Left lobe of liver (tissue), 2 donors: ENCODE data around the gene SHB. TPM values are rescaled to one million over a fixed set of nuclear protein-coding genes. Genes with fewer than 3 reads are reported as not detected.
"Not testable (repeated sequence)": the region's sequence is repeated elsewhere in the genome, so short reads cannot be mapped to it uniquely, and the experiment has no call there.

Experiments used
- ATAC-seq: fragments of 200-7000 bp; cut with Tn5 transposase; one replicate; pipeline ENCODE4 v1.9.1; 2020; ENCODE audit warnings: mild to moderate bottlenecking, moderate library complexity
- DNase-seq: peaks from one replicate; pipeline ENCODE4 v3.0.0-alpha.2; 2020; ENCODE audit warnings: low spot score
- total RNA-seq: library from RNA; stranded (reverse); gene quantifications from one replicate; pipeline ENCODE4 v1.2.1, GENCODE V29; 2021
- donor health status: DM: no; HTN: no; CAD: no; lungs with moderate emphysema.
- donor health status: DM: no; HTN: yes; CAD: no.

SHB gene
- total RNA-seq, 1 donor from 2014 or later: 14.1 TPM

DNA sequence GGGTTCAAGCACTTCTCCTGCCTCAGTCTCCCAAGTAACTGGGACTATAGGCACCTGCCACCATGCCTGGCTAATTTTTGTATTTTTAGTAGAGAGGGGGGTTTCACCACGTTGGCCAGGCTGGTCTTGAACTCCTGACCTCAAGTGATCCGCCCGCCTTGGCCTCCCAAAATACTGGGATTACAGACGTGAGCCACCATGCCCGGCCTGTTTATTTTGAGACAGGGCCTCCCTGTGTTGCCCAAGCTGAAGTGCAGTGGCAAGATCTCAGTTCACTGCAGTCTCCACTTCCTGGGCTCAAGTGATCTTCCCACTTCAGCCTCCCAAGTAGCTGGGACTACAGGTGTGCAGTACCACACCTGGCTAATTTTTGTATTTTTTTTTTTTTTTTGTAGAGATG is 159.2 kb downstream of the SHB start:
- DNase-seq: peak; percentile 36
- not testable (repeated sequence) for ATAC-seq

DNA sequence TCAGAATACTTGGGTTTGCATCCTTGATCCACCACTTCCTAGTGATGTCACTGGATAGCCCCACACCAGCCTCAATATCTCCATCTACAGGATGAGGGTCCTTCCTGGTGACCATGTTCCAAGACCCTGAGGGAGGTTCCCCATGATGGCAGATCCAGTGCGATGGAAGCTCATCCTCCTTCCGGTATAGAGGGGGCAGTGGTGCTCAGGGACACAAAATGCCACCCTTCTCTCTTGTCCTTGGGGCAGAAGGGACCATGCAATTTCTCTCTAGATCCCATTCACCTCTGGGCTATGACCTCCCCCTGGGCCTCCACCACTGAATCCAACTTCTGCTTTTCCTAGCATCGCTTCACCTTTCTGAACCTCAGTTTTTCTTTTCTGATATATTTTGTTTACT is 159.7 kb downstream of the SHB start:
- ATAC-seq (no peak), DNase-seq (peak; percentile 36)

- DNase-seq (peak; percentile 53), ATAC-seq (no peak)
These were observed 160.3 kb downstream of the SHB start for GRCh38 chr9:37908698-37909186.

- no peak for ATAC-seq
- DNase-seq: no peak
These were observed 160.7 kb downstream of the SHB start for GRCh38 chr9:37908283-37908682.

- DNase-seq: no peak
These were observed 162.5 kb downstream of the SHB start for GRCh38 chr9:37906312-37907239.

GRCh38 chr9:37905776-37906175 is 163.3 kb downstream of the SHB start:
- no peak for DNase-seq
- no peak for ATAC-seq

More at GRCh38 chr9:37906312-37907239, 162.5 kb downstream of the SHB start:
- ATAC-seq: no peak

GRCh38 chr9:37905131-37905505 is 163.9 kb downstream of the SHB start:
- no peak for ATAC-seq
- no peak for DNase-seq

DNA sequence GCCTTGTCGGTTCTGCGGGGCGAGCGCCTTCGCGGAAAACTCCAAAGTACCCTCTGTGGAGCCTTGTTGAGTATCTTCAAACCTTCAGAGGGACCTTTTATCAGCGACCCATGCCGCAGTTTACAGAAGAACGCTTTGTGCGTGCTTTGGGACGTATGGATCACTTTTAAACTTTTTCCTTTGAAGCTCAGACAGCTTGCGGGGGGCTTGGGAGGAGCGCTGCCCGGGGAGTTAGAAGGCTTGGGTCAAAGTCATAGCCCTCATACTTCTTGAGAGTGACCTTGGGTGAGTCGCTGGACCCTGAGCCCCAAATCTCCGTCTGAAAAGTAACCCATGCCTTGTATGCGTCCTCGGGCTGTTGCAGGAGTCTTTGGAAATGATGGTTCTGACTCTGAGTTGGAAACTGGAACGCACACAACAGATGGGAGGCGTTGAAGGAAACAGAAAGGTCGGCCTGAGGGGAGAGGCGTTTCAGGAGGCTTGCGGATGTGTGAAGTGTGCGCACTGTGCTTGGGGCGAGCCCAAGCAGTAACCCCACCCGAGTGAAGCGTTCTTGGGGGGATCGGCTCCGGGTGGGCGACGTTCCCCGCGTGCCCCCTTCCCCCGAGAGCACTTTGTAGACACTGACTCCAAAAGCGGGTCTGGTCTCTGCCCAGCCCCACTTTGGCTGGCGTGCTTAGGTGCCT is 164.4 kb downstream of the SHB start:
- DNase-seq (no peak), ATAC-seq (no peak)

DNA sequence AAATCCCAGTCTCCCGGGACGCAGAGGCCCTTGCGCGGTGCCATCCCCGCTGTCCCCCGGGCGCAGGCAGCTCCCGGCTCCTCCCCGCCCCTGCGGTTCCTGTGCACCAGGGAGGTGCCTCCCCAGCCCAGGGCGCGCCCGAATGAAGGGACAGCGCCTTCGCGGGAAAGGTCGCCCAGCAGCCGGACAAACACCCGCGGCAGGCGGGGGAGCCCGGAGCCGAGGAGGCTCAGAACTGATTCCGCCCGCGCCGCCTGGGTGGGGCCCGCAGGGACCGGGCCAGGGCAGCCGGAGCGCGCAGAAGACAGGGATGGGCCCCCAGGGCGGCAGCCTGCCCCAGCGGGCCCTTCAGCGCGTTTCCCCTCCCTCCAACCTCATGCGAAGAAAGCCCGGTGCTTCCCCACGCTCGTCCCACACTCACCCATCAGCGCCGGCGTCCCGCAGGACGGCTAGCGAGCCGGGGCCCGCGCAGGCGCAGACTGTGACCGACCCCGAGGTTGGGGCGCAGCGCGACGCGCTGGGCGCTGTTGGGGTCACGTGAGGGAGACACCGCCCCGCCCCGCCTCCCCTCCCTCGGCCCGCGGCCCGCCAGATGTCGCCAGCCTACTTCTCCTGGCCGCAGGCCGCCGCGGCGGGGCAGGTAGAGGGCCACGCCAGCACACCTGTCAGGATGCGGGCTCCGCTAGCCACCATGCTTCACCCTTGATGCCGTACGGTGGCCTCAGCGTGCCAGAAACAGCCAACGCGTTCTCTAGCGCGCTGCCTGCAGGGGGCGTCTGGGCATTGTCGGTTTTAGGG is 165.2 kb downstream of the SHB start, which contains the start of gene SLC25A51:
TSS of gene SLC25A51 (minus strand) at position 481 of the 798 bp plus-strand sequence. CDS start 15,577 bp downstream, outside the sequence.
- ATAC-seq (peak; percentile 91), DNase-seq (peak; percentile 94)

GRCh38 chr9:37902796-37903646 is 166.0 kb downstream of the SHB start:
- no peak for DNase-seq
- peak; percentile 16 for ATAC-seq

DNA sequence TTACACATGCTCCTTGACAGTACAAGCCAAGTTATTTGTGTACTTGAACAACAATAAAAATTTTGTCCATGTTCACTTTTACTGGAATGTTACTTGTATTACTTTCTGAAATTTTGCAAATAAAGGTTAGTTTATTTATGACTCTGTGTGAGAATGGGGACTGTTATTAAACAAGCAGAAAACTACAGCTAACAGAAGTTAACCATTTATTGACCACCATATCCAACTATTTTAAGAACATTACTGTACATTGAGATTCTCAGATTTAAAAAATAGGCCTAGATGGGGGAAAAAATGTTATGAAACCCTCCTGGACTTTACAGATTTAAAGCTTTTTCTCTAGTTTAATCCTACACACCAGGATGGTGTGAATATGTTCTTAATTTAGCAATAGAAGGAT is 166.9 kb downstream of the SHB start:
- DNase-seq: no peak
- no peak for ATAC-seq

DNA sequence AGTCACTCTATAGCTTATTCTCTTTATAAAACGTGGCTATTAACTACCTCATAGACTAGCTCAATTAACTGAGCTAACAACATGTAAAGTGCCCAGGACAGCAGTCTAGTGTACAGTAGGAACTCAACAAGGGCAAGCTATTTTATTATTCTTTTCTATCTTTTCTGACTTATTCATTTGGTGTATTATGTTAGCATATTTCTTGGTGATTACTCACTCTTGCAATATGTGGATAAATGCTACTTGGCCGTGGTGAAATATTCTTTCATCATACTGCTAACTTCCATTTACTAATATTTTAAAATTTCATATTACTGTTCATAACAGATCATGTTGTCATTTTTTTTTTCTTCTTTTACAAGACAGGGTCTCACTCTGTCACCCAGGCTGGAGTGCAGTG is 170.0 kb downstream of the SHB start:
- DNase-seq: no peak
- ATAC-seq: no peak

DNA sequence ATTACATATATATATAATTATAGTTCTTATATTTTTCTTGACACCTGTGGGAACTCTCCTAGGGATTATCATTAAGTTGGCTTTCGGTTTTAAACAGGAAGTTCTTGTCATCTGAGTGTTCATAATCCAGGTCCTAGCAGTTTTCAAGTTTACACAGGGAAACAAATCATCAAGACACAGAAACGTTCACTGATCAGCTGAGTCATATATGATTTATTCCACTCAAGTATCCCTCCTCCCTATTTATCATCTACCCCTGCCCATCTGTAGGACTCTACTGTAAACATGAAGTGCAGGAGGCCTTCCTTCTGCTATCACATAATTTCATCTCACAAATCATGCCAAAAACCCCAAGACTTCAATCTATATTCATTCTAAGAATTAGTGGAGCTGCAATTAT is 171.4 kb downstream of the SHB start:
- no peak for DNase-seq
- no peak for ATAC-seq

- ATAC-seq (no peak), DNase-seq (no peak)
These were observed 177.0 kb downstream of the SHB start for GRCh38 chr9:37892063-37892462.

DNA sequence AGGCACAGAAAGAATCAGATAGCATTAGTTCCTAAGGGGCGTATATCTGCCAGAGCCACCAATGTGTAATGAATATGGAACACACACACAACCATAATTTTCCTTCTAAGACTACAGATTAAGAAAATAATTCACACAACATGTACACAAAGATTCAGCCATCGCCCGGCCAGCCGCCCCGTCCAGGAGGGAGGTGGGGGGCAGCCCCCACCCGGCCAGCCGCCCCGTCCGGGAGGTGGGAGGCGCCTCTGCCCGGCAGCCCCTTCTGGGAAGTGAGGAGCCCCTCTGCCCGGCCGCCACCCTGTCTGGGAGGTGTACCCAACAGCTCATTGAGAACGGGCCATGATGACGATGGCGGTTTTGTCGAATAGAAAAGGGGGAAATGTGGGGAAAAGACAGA is 178.0 kb downstream of the SHB start:
- not testable (repeated sequence) for DNase-seq, ATAC-seq

DNA sequence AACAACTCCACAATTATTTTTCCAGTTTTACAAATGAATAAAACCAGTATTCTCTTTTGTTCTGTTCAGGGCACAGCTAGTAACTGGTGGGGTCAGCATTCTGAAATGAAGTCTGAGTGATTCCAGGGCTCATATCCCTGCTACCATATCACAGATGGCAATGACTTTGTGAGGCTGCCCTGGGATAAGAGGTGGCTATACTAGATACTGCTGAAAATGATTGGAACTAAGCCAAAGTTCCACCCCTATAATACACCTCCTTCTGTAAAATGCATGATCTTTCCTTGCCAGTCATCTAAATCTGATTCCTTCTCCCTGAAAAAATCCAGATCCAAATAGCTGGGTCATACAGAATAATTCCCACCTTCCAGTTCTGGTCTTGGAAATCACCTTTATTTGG is 179.5 kb downstream of the SHB start:
- no peak for ATAC-seq

GRCh38 chr9:37887977-37888583 is 180.9 kb downstream of the SHB start:
- DNase-seq, ATAC-seq: not testable (repeated sequence)

More for the DNA sequence above, 179.5 kb downstream of the SHB start:
- no peak for DNase-seq

- DNase-seq (no peak), ATAC-seq (no peak)
These were observed 188.0 kb downstream of the SHB start for GRCh38 chr9:37880916-37881479.

- DNase-seq: no peak
- no peak for ATAC-seq
These were observed 192.7 kb downstream of the SHB start for GRCh38 chr9:37876376-37876775.
